Thyroid gland (tissue), 4 donors: ENCODE results near the gene SYMPK. TPM values are rescaled to one million over a fixed set of nuclear protein-coding genes. Genes with fewer than 3 reads are reported as not detected.

Experiments
- DNase-seq, 2 donors: peaks; one replicate each; pipeline ENCODE4 v3.0.0-alpha.2; 2019
- H3K27ac ChIP-seq, 3 donors: fragments of 200-600 bp; sonication (generic); 1 replicate in 2 of 3; 2 replicates in 1 of 3; pipeline ENCODE4 v1.5.1; 2016 to 2019; ENCODE audit warnings: mild to moderate bottlenecking in 1 of 3, moderate library complexity in 1 of 3
- H3K27me3 ChIP-seq: fragments of 200-600 bp; sonication (generic); one replicate; pipeline ENCODE4 v1.5.1; 2019
- H3K36me3 ChIP-seq, 2 donors: fragments of 200-600 bp; sonication (generic); one replicate each; pipeline ENCODE4 v1.5.1; 2016 to 2019
- H3K4me1 ChIP-seq, 2 donors: fragments of 200-600 bp; sonication (generic); one replicate each; pipeline ENCODE4 v1.5.1; 2017 to 2019
- H3K4me3 ChIP-seq, 3 donors: fragments of 200-600 bp; sonication (generic); replicated peaks in 1 of 3; 1 replicate in 2 of 3; 2 replicates in 1 of 3; pipeline ENCODE4 v1.5.1; 2016; ENCODE audit warnings: mild to moderate bottlenecking in 1 of 3
- H3K9me3 ChIP-seq: fragments of 200-600 bp; sonication (generic); one replicate; pipeline ENCODE4 v1.5.1; 2017
- POLR2A ChIP-seq, 2 donors: fragments of 450-650 bp; IDR thresholded peaks; one replicate each; pipeline ENCODE4 v1.6.1; 2017; ENCODE audit warnings: antibody characterized with exemption in 2 of 2, mild to moderate bottlenecking in 2 of 2, moderate library complexity in 1 of 2
- WGBS, 2 donors: methylation state at CpG; one replicate each; pipeline ENCODE4 v1.1.5; 2017; 5-methylcytosine and 5-hydroxymethylcytosine counted together
- intact Hi-C: fragments of 100-400 bp; cut with DNase I; formaldehyde crosslinking; loops from one replicate; pipeline ENCODE4 v1.15.1; 2023
- total RNA-seq, 4 donors: library from RNA; depleted of rRNA; stranded (reverse); fragments of >200 nt; gene quantifications; one replicate each; pipeline ENCODE4 v1.2.3, GENCODE V29; 2016
- TF ChIP-seq, protein P1 (sequence below), 6 experiments: fragments of 200-600 bp in 3 of 6; fragments of 450-650 bp in 3 of 6; sonication (generic) in 3 of 6; IDR thresholded peaks; one replicate each; pipeline ENCODE4 v1.5.1; 2016 to 2019; ENCODE audit warnings: antibody characterized with exemption in 6 of 6, mild to moderate bottlenecking in 2 of 6, inconsistent platforms in 1 of 6, moderate library complexity in 1 of 6

SYMPK gene
- total RNA-seq, 4 donors from 2014 or later, result 32.4 to 56.8 (median 38.7) TPM

DNA sequence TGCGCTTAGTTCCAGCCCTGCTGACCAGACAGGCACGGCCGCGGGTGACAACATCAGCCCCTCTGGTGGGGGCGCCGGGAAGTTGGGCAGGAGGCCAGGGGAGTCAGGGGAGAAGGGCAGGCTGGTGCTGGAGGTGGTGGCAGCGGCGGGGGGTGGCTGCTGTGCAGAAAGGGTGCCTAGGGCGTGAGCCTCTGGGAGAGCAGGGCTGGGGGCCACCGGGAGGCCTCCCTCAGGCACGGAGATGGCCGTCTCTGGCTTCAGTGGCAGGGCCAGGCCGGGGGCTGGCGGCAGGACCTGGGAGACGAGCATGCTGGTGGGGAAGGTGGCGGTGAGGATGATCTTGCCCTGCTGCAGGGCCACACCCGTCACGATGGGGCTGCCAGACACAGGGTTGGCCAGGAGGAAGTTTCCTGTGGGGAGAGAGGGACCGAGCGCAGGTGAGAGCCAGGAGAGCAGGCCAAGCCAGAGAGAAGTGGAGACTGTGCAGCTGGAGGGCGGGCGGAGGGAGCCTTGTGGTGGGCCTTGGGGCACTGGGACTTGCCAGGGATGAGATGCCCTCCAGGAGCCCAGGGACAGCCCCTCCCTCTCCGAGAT lies 97.1 kb downstream of the SYMPK start:
- Histone ChIP-seq H3K9me3 (no peaks in the 10 kb centered on the region), H3K4me1 (peaks cover 33 to 38% of the 10 kb centered on the region in 2 donors), H3K27ac (peak overlapping the region in 2 of 3 donors; percentile 91 to 95), H3K36me3 (peaks cover 0 to 3% of the 10 kb centered on the region in 2 donors), H3K27me3 (no peaks in the 10 kb centered on the region), H3K4me3 (no peak overlapping the region)
- TF ChIP-seq, protein P1, sequence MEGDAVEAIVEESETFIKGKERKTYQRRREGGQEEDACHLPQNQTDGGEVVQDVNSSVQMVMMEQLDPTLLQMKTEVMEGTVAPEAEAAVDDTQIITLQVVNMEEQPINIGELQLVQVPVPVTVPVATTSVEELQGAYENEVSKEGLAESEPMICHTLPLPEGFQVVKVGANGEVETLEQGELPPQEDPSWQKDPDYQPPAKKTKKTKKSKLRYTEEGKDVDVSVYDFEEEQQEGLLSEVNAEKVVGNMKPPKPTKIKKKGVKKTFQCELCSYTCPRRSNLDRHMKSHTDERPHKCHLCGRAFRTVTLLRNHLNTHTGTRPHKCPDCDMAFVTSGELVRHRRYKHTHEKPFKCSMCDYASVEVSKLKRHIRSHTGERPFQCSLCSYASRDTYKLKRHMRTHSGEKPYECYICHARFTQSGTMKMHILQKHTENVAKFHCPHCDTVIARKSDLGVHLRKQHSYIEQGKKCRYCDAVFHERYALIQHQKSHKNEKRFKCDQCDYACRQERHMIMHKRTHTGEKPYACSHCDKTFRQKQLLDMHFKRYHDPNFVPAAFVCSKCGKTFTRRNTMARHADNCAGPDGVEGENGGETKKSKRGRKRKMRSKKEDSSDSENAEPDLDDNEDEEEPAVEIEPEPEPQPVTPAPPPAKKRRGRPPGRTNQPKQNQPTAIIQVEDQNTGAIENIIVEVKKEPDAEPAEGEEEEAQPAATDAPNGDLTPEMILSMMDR (IDR thresholded peaks at IDR 0.05), result no peak
- no peak for TF ChIP-seq POLR2A (IDR thresholded peaks at IDR 0.05)
- intact Hi-C loops, result loop anchor here (10.0 kb wide), 1 partner anchor 51 kb away; no protein-coding TSS in a partner anchor
- no peak for DNase-seq
- 83 to 89% methylated on average over 18 to 19 of the region's 23 CpGs for WGBS, 2 donors

Other genes starting within 250 kb of the SYMPK start
- gene EML2, start 223.8 kb downstream of the SYMPK start, total RNA-seq, result 100 to 1,000 TPM in 1 of 4 donors, 10 to 100 TPM in 3; 33.1 to 148 (median 36.8) TPM
- 1 to 10 TPM in 3 of 4 donors, under 1 TPM in 1; 0.45 to 1.5 (median 1.2) TPM for gene GIPR, start 194.9 kb downstream of the SYMPK start, total RNA-seq
- gene SNRPD2, start 171.2 kb downstream of the SYMPK start, total RNA-seq, result 100 to 1,000 TPM; 133 to 279 (median 192) TPM
- gene QPCTL, start 170.5 kb downstream of the SYMPK start, total RNA-seq, result 10 to 100 TPM in 2 of 4 donors, 1 to 10 TPM in 2; 5.4 to 16.3 (median 12.5) TPM
- gene FBXO46, start 132.3 kb downstream of the SYMPK start, total RNA-seq, result 10 to 100 TPM; 13.7 to 22.3 (median 17.4) TPM
- not detected for gene MEIOSIN, start 129.7 kb downstream of the SYMPK start, total RNA-seq
- gene SIX5, start 93.9 kb downstream of the SYMPK start, total RNA-seq, result 10 to 100 TPM; 18.3 to 33.0 (median 23.3) TPM
- 10 to 100 TPM; 18.9 to 32.6 (median 26.3) TPM for gene DMPK, start 80.7 kb downstream of the SYMPK start, total RNA-seq
- gene DMWD, start 70.3 kb downstream of the SYMPK start, total RNA-seq, result 10 to 100 TPM; 38.2 to 69.7 (median 48.3) TPM
- gene RSPH6A, start 47.8 kb downstream of the SYMPK start, total RNA-seq, result 1 to 10 TPM in 3 of 4 donors, under 1 TPM in 1; 0.50 to 8.9 (median 3.9) TPM
- not detected for gene FOXA3, start 1.2 kb upstream of the SYMPK start, total RNA-seq
- 10 to 100 TPM; 25.9 to 47.0 (median 36.1) TPM for gene IRF2BP1, start 23.0 kb upstream of the SYMPK start, total RNA-seq
- 1 to 10 TPM; 1.8 to 4.3 (median 3.0) TPM for gene MYPOP, start 39.5 kb upstream of the SYMPK start, total RNA-seq
- not detected for gene NANOS2, start 51.6 kb upstream of the SYMPK start, total RNA-seq
- 1 to 10 TPM; 1.5 to 3.6 (median 2.6) TPM for gene NOVA2, start 110.7 kb upstream of the SYMPK start, total RNA-seq
- 10 to 100 TPM in 2 of 4 donors, 1 to 10 TPM in 2; 8.5 to 12.4 (median 9.8) TPM for gene CCDC61, start 132.3 kb upstream of the SYMPK start, total RNA-seq
- gene PGLYRP1, start 159.9 kb upstream of the SYMPK start, total RNA-seq, result 1 to 10 TPM in 1 of 4 donors, not detected in 3; 2.0 TPM
- gene IGFL4, start 177.9 kb upstream of the SYMPK start, total RNA-seq, result not detected